Measurements from ENCODE around the gene AGRN.
"Not testable (repeated sequence)": the region's sequence is repeated elsewhere in the genome, so short reads cannot be mapped to it uniquely, and the experiment has no call there.

Gene AGRN

DNA sequence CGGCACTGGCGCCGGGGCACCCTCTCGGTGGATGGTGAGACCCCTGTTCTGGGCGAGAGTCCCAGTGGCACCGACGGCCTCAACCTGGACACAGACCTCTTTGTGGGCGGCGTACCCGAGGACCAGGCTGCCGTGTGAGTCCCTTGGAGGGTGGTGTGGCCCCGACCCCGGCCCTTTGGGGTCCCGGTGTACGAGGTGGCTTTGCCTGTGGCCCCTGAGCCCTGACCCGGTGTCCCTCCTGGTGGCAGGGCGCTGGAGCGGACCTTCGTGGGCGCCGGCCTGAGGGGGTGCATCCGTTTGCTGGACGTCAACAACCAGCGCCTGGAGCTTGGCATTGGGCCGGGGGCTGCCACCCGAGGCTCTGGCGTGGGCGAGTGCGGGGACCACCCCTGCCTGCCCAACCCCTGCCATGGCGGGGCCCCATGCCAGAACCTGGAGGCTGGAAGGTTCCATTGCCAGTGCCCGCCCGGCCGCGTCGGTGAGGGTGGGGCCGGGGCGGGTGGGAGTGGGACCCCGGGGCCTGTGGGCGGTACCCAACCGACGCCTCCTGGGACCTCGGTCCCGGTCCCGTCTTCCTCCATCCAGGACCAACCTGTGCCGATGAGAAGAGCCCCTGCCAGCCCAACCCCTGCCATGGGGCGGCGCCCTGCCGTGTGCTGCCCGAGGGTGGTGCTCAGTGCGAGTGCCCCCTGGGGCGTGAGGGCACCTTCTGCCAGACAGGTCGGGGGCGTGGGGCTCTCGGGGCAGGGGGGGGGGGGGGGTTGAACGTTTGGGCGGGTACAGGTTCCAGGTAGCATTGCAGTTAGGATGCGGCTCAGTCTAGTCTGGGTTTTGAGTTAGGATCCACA is 29.6 kb downstream of the AGRN start:
- in situ Hi-C loops (cut with HindIII; ENCODE audit: low sequenced_read_pairs): no loop called here

DNA sequence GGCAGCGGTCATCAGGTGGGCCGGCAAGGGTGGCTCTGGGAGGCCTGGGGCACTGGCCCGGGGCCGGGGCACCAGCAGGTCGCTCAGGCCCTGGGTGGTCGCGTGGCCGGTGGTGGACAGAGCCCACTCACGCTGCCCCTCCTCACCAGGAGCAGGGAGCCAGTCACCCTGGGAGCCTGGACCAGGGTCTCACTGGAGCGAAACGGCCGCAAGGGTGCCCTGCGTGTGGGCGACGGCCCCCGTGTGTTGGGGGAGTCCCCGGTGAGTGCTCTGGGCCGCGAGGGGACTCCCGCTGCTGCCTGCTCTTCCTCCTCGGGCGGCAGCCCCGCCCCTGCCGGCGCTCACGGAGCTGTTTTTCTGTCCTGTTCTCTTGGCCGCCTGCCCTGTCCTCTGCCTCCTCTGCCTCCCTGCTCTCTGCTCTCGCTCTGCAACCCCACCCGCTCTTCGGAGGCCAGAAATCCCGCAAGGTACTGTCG is 30.7 kb downstream of the AGRN start:
- in situ Hi-C loops (cut with HindIII; ENCODE audit: low sequenced_read_pairs): no loop called here

DNA sequence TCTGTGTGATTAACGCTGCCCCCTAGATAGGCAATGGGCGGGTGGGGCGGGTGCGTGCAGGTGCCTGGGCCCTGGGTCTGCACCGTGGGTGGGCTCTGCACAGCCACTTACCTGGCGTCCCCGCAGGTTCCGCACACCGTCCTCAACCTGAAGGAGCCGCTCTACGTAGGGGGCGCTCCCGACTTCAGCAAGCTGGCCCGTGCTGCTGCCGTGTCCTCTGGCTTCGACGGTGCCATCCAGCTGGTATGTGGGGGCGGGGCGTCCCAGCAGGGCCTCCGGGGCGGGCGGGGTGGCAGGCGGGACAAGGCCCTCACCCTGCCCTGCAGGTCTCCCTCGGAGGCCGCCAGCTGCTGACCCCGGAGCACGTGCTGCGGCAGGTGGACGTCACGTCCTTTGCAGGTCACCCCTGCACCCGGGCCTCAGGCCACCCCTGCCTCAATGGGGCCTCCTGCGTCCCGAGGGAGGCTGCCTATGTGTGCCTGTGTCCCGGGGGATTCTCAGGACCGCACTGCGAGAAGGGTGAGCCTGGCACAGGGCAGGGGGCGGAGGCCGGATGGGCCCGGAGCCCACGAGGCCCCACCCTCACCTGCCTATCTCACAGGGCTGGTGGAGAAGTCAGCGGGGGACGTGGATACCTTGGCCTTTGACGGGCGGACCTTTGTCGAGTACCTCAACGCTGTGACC is 31.3 kb downstream of the AGRN start:
- in situ Hi-C loops (cut with HindIII; ENCODE audit: low sequenced_read_pairs): no loop called here

DNA sequence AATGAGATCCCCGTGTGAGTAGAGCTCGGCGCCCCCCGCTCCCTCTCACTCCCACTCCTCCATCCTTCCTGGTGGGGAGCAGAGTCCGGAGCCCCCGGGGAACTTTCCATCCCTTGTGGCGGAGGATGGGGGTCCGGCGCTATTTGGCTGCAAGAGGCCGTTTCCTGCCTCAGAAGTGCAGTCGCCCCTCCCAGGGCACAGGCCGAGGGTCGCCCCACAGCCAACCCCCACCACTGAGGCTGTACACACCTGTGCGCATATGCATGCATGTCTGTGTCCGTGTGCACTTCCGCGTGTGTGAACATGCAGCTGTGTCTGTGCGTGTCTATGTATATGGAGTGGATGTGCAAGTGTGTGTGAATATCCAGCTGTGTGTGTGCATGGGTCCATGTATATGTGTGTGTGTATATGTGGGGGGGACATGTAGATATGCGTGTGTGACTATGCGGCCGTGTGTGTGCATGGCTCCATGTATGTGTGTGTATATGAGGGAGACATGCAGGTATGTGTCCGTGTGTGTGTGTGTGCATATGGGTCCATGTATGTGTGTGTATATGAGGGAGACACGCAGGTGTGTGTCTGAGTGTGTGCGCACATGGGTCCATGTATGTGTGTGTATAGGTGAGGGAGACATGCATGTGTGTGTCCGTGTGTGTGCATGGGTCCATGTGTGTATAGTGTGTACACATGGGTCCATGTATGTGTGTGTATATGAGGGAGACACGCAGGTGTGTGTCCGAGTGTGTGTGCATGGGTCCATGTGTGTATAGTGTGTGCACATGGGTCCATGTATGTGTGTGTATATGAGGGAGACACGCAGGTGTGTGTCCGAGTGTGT is 32.3 kb downstream of the AGRN start:
- in situ Hi-C loops (cut with HindIII; ENCODE audit: low sequenced_read_pairs): no loop called here

DNA sequence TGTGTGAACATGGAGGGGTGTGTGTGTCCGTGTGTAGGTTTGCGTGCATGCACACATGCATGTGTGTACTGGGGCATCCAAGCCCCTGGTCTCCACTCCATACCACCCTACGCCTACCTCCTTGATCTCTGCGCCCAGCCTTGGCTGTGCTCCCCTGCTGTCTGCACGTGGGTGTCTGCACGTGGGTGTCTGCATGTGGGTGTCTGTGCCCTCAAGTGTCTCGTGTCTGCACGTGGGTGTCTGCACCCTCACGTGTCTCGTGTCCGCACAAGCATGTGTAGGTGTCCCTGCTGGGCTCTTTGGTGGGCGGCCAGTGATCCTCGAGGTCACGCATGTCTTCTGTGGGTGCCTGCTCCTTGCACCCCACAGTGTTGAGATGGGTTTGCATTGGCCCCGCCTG is 33.1 kb downstream of the AGRN start:
- in situ Hi-C loops (cut with HindIII; ENCODE audit: low sequenced_read_pairs): no loop called here

DNA sequence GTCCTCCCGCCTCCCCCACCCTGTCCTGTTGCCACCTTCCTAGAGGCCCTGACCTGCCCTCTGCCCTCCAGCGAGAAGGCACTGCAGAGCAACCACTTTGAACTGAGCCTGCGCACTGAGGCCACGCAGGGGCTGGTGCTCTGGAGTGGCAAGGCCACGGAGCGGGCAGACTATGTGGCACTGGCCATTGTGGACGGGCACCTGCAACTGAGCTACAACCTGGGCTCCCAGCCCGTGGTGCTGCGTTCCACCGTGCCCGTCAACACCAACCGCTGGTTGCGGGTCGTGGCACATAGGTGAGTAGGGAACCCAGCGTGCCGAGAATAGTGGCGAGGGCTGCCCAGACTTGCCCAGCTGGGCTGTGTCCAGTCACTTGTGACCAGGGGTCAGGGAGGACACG is 33.8 kb downstream of the AGRN start:
- in situ Hi-C loops (cut with HindIII; ENCODE audit: low sequenced_read_pairs): no loop called here

DNA sequence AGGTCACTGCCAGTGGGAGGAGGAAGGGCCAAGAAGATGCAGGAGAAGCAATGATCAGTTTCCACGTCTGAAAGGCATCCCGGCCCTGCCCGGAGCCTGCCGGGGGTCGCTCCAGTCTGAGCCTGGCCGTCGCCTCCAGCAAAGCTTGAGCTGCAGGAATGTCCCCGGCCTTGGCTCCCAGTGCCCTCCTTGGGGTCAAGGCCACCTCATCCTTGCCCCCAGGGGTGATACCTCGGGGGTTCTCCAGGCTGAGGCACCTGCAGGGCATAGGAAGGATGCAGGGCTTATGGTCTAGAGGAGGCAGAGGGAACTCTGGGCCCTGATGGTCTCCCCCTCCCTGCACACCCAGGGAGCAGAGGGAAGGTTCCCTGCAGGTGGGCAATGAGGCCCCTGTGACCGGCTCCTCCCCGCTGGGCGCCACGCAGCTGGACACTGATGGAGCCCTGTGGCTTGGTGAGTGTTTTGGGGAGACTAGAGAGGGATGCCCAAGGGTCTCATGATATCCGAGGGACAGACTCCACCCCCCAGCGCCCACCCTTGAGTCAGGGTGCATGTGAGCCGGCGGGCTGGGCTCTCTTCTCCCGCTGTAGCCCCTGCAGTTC is 34.3 kb downstream of the AGRN start:
- in situ Hi-C loops (cut with HindIII; ENCODE audit: low sequenced_read_pairs): no loop called here

DNA sequence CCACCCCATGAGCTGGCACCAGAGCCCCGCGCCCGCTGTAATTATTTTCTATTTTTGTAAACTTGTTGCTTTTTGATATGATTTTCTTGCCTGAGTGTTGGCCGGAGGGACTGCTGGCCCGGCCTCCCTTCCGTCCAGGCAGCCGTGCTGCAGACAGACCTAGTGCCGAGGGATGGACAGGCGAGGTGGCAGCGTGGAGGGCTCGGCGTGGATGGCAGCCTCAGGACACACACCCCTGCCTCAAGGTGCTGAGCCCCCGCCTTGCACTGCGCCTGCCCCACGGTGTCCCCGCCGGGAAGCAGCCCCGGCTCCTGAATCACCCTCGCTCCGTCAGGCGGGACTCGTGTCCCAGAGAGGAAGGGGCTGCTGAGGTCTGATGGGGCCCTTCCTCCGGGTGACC is 35.1 kb downstream of the AGRN start:
- in situ Hi-C loops (cut with HindIII; ENCODE audit: low sequenced_read_pairs): no loop called here

DNA sequence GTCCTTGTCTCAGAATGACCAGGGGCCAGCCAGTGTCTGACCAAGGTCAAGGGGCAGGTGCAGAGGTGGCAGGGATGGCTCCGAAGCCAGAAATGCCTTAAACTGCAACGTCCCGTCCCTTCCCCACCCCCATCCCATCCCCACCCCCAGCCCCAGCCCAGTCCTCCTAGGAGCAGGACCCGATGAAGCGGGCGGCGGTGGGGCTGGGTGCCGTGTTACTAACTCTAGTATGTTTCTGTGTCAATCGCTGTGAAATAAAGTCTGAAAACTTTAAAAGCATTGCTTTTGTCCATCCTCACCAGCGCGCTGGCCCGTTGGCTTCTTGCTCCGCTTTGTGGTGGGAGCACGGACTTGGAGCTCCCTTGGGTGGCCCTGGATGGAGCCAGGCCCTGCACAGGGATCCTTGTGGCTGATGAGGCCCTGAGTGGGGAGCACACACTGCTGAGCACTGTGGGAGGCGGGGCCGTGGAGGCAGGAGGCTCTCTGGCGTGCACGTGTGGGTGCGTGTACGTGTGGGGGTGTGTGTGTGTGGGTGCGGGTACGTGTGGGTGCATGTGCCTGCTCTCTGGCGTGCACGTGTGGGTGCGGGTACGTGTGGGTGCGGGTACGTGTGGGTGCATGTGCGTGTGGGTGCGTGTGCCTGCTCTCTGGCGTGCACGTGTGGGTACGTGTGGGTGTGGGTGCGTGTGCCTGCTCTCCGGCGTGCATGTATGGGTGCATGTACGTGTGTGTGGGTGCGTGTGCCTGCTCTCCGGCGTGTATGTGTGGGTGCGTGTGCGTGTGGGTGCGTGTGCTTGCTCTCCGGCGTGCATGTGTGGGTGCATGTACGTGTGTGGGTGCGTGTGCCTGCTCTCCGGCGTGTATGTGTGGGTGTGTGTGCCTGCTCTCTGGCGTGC is 36.2 kb downstream of the AGRN start:
- in situ Hi-C loops (cut with HindIII; ENCODE audit: low sequenced_read_pairs): no loop called here

DNA sequence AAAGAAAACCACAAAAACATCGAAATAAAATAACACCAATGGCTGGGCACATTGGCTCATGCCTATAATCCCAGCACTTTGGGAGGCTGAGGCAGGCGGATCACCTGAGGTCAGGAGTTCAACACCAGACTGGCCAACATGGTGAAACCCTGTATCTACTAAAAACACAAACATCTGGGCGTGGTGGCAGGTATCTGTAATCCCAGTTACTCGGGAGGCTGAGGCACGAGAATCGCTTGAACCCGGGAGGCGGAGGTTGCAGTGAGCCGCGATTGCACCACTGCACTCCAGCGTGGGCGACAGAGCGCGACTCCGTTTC is 37.8 kb downstream of the AGRN start:
- in situ Hi-C loops (cut with HindIII; ENCODE audit: low sequenced_read_pairs): not testable (repeated sequence)

DNA sequence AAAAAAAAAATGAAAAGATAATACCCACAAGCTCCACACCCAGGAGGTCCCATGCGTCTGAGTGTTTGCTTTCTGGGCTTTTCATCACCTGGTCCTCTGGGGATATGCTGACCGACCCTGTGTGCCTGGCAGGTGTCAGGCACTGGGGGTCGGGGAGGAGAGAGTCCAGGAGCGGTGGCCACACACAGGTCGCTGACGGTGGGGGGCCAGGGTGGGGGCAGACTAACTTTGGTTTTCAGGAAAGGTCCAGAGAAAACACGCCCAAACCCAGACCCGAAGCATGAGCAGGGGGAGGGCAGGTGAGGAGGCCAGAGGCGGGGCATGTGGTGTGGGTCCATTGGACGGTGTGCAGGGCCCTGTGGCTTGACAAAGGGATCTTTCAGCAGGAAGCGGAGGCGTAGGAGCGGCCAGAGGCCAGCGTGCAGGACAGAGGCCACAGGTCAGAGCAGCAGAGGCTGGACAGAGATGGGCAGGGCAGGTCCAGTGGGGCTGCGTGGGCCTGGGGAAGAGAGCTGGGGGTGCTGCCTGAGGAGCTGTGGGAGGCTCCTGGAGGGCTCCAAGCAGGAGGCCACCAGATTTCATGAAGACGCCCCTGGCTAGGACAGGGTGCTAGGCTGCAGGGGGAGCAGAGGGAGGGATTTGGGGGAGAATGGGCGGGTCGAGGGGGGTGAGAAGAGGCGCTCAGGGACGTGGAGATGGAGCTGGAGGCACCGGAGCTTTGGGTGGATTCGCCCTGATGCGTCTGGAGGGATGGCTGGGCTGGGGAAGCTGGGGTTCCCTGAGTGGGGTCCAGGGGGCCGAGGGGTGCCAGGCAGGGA is 38.4 kb downstream of the AGRN start:
- in situ Hi-C loops (cut with HindIII; ENCODE audit: low sequenced_read_pairs): no loop called here

DNA sequence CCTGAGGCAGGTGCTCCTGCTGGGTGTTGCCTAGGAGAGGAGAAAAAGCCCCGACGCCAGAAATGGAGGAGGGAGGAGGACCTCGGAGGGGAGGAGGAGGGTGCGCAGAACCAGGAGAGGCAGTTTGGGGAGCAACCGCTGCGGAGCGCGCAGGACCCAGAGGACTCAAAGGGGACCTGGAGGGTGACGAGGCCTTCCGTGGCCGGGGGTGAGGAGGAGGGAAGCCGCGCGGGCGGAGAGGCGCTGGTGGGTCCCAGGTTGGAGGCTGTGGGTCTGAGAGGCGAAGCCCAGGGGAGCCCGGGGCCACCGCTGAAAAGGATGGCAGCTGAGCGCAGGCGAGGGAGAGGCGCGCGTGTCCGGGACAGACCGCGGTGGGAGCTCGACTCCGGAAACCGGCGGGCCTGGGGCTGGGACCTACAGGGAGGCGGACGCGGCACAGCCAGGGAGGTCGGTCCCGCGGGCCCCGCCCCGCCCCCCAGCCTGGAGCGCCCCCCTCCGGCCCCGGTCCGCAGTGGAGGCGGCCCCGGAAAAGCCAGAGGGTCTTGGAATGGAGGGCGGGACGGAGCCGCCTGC is 39.1 kb downstream of the AGRN start:
- in situ Hi-C loops (cut with HindIII; ENCODE audit: low sequenced_read_pairs): no loop called here

DNA sequence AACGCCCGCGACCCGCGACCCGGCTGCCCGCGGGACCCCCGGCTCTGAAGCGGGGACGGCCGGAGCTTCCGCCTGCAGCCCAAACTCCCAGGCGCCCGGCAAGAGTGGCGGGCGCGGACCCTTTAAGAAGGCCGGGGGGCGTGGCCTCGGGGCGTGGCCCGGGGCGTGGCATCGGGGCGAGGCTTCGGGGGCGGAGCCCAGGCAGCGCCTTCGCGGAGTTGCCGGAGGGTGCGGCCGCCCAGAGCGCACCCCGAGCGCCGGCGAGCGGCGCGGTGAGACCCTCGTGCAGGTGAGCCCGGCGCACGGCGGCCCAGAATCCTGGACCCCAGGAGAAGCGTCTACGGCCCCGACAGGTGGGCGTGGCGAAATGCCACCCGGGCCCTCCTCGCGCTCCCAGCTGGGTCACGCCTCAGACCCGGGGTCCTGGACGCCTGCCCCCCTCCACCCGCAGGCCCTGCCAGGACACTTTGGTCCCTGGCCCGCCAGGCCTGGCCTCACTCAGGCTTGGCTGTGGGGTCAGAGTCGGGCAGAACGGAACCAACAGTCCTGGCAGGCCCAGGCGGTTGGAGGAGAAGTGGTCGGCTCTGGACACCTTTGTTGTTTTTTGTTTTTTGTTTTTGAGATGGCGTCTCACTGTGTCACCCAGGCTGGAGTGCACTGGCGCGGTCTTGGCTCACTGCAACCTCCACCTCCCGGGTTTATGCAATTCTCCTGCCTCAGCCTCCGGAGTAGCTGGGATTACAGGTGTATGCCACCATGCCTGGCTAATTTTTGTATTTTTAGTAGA is 39.8 kb downstream of the AGRN start:
- in situ Hi-C loops (cut with HindIII; ENCODE audit: low sequenced_read_pairs): no loop called here

DNA sequence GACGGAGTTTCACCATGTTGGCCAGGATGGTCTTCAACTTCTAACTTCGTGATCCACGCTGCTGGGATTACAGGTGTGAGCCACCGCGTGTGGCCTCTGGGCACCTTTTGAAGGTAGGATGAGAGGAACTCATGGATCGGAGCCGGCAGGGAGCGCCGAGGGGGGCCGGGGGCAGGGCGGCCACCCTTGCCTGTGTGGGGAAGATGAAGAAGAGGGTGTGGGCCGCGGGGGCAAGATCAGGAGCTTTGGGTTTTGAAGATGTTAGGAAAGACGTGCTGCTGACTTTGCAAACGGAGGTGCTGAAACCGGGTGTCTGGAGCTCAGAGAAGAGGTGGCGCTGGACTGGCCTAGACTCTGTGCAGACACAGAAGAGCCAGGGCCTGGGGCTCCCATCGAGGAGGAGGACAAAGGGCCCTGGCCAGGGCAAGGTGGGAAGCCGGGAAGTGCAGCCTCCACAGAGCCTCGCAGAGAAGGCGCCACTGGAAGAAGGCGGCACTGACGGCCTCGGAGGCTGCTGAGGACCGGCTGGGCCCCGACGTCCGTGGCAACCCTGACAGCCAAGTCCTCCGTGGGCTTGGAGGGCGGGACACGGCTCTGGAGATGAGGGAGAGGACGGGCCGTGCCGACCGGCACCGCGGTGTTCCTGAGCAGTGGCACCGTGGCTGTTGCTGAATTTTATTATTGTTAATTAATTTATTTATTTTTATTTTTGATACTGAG is 40.5 kb downstream of the AGRN start:
- in situ Hi-C loops (cut with HindIII; ENCODE audit: low sequenced_read_pairs): no loop called here

DNA sequence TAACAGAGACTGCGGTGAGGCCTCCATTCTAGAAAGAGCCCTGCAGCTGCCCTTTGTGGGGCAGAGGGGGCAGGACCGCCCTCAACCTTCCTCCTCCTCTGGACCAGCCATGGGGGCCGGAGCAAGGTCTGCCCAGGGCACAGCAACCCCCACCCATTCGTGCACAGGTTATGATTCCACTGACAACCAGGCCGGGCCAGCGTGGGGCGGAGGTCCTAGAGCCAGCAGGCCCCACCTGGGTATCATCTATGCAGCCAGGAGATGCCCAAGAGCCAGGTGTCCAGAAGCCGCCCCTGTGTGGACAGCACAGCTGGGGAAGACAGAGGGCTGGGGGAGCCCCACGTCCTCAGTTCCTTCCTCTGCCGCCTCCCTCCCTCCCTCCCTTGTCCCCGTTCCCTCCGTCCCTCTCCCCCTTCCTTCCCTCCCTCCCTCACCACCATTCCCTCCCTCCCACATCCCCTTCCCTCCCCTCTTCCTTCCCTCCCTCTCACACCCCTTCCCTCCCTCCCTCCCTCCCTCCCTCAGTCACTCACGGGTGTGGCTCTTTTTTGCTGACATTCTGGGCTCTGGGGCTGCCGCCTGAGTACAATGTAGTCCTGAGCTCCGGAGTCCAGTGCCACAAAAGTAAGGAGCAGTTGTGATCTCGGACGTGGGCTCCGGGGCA is 41.9 kb downstream of the AGRN start:
- in situ Hi-C loops (cut with HindIII; ENCODE audit: low sequenced_read_pairs): no loop called here

DNA sequence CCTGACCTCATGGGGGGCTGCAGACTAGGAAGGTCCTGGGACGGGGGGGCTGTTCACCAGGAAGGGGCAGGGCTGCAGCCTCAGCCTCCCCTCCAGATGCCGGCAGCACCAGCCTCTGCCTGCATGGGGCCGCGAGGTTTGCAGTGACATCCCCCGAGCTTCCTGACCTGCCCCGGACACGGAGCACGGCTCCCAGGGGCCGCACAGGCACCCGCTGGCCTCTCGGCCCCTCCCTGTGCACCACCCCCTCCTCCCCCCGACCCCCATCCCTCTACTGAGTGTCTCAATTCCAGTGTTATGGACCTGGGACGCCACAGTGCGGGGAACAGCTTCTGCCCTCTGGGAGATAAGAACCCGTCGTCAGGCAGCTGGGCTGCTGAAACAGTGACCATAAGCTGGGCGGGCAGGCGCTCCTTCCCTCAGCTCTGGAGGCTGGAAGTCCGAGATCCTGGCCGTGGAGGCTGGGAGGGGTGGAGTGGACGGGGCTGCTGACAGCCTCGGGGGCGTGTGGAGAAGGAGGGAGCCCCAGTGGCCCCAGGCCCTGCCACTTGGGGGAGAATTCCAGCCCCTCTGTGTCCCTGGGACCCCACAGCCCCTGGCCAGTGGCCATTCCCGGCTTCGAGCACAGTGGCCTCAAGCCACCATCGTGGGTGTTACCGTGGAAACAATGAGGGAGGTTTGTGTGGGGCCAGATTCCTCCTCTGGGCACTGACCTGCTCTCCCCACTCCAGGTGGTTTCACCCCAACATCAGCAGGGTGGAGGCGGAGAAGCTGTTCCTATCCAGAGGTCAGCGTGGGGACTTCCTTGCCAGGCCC is 42.6 kb downstream of the AGRN start:
- in situ Hi-C loops (cut with HindIII; ENCODE audit: low sequenced_read_pairs): no loop called here

Measured in endothelial cell of hepatic sinusoid (primary cell).